Neural cell (in vitro differentiated cells): ENCODE results near the gene ARHGEF5.
"Not testable (repeated sequence)": the region's sequence is repeated elsewhere in the genome, so short reads cannot be mapped to it uniquely, and the experiment has no call there.

Source experiments
- EP300 ChIP-seq: fragments of 450-650 bp; conservative IDR thresholded peaks from 2 replicates; pipeline ENCODE4 v1.6.1; 2014; ENCODE audit warnings: antibody characterized with exemption, mild to moderate bottlenecking, moderate library complexity; ENCODE audit not compliant: poor library complexity, severe bottlenecking
- TAF1 ChIP-seq: IDR thresholded peaks from 2 replicates; pipeline ENCODE4 v1.6.1; 2012; ENCODE audit warnings: low read depth
- TF ChIP-seq, protein P1 (sequence below): fragments of 450-650 bp; IDR thresholded peaks from 2 replicates; pipeline ENCODE4 v1.5.1; 2014; ENCODE audit warnings: antibody characterized with exemption, mild to moderate bottlenecking, moderate library complexity; ENCODE audit not compliant: poor library complexity, severe bottlenecking

DNA sequence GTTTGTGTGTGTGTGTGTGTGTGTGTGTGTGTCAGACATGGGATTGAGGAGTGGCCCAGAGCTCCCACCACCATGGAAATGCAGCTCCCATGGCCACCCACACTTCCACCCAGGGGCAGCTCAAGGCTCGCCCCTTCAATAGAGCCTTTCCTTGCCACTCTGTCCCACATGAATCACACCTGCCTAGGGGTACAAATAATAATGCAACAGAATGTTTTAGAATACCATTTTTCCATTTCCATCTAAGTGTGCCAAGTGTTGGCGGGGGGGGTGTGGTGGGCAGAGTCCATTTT, 23.3 kb upstream of the ARHGEF5 start:
- TF ChIP-seq, protein P1, sequence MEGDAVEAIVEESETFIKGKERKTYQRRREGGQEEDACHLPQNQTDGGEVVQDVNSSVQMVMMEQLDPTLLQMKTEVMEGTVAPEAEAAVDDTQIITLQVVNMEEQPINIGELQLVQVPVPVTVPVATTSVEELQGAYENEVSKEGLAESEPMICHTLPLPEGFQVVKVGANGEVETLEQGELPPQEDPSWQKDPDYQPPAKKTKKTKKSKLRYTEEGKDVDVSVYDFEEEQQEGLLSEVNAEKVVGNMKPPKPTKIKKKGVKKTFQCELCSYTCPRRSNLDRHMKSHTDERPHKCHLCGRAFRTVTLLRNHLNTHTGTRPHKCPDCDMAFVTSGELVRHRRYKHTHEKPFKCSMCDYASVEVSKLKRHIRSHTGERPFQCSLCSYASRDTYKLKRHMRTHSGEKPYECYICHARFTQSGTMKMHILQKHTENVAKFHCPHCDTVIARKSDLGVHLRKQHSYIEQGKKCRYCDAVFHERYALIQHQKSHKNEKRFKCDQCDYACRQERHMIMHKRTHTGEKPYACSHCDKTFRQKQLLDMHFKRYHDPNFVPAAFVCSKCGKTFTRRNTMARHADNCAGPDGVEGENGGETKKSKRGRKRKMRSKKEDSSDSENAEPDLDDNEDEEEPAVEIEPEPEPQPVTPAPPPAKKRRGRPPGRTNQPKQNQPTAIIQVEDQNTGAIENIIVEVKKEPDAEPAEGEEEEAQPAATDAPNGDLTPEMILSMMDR = not testable (repeated sequence)
- TF ChIP-seq TAF1, EP300: not testable (repeated sequence)
